ENCODE results near the gene C16orf96. TPM values are rescaled to one million over a fixed set of nuclear protein-coding genes. Genes with fewer than 3 reads are reported as not detected.
A peak's percentile ranks its signal among the peaks of the same experiment; 100 is the strongest.

The C16orf96 gene
- total and polyA plus RNA-seq, 2 of the 13 experiments (the other 11 are each of a cell fraction or from before 2014, with no cell fraction given): 0.03 TPM; not detected in 1

DNA sequence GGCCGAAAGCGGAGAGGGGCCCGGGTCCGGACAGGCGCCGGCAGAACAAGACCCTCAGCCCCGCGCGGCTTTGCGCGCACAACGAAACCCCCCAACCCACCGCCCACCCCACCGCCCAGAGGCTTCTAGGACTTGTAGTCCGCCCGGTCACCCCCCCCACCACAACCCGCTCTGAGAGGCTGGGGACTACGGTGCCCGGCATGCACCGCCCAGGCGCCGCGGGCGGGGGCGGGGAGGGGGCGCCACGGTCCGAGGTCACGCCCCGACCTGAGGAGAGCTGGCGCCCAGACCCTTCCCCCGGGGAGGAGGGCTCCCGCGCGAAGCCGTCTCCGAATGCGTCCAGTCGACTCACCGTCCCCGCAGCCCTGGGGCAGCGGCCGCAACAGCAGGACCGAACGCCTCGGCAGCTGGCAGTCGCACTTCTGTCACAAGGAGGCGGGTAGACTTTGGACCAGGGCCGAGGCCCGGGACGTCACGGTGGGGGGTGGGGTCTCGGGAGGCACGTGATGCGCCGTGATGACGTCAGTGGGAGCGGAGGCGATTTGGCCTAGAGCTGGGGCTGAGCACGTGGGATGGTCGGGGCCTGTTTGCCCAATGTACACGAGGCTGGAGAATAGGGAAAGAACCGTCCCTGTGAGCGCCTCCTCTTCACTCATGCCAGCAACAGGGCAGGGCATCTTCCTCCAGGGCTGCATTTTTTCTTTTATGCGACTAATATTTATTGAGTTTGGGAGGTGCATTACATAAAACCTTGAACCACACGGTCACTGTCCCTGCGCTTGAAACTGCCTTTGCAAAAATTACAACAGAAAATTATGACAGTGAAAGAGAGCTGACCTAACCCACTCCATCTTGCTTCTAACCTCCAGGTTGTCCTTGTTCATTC is 17.5 kb upstream of the C16orf96 start, which contains the start of gene CDIP1 (continued):
- TF ChIP-seq, protein P1, sequence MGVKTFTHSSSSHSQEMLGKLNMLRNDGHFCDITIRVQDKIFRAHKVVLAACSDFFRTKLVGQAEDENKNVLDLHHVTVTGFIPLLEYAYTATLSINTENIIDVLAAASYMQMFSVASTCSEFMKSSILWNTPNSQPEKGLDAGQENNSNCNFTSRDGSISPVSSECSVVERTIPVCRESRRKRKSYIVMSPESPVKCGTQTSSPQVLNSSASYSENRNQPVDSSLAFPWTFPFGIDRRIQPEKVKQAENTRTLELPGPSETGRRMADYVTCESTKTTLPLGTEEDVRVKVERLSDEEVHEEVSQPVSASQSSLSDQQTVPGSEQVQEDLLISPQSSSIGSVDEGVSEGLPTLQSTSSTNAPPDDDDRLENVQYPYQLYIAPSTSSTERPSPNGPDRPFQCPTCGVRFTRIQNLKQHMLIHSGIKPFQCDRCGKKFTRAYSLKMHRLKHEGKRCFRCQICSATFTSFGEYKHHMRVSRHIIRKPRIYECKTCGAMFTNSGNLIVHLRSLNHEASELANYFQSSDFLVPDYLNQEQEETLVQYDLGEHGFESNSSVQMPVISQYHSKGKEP (CRISPR knock-in tag; IDR thresholded peaks at IDR 0.05): peak; percentile 96
- TF ChIP-seq NFIB (CRISPR knock-in tag; IDR thresholded peaks at IDR 0.05; ENCODE audit: borderline replicate concordance) (0 out of 2 replicates have a peak, but pooled peaks have one; percentile 90), SNAI1 (CRISPR knock-in tag; IDR thresholded peaks at IDR 0.05; ENCODE audit: borderline replicate concordance) (peak; percentile 99), PCBP2 (optimal IDR thresholded peaks at IDR 0.05; ENCODE audit: low read depth, low read length, poor library complexity, severe bottlenecking) (no peak), PCBP1 (IDR thresholded peaks at IDR 0.05; ENCODE audit: borderline replicate concordance, low read depth, low read length) (no peak), RBAK (CRISPR knock-in tag; IDR thresholded peaks at IDR 0.05) (peak; percentile 83), ARNTL (CRISPR knock-in tag; IDR thresholded peaks at IDR 0.05) (peak; percentile 97), MLLT10 (CRISPR knock-in tag; IDR thresholded peaks at IDR 0.05) (no peak), GZF1 (CRISPR knock-in tag; IDR thresholded peaks at IDR 0.05) (peak; percentile 94), KAT2B (IDR thresholded peaks at IDR 0.05; ENCODE audit: borderline replicate concordance, low read depth, low read length) (no peak), ZFP1 (CRISPR knock-in tag; IDR thresholded peaks at IDR 0.05) (peak; percentile 92), MAFK (conservative IDR thresholded peaks at IDR 0.05 in 1 of 2, IDR thresholded peaks at IDR 0.05 in 1 of 2; ENCODE audit: low read length in 2 of 2) (no peak), ZSCAN25 (CRISPR knock-in tag; IDR thresholded peaks at IDR 0.05) (peak; percentile 92), GABPB1 (CRISPR knock-in tag; IDR thresholded peaks at IDR 0.05) (peak; percentile 83), AHR (CRISPR knock-in tag; IDR thresholded peaks at IDR 0.05) (peak; percentile 99), RELA (CRISPR knock-in tag; IDR thresholded peaks at IDR 0.05) (no peak; the same call in 1 of the 2 replicates), ZFP36L2 (CRISPR knock-in tag; IDR thresholded peaks at IDR 0.05) (peak; percentile 96), GATA4 (IDR thresholded peaks at IDR 0.05; ENCODE audit: borderline replicate concordance, low read depth) (peak; percentile 77; the same call in 1 of the 2 replicates), ZNF552 (CRISPR knock-in tag; IDR thresholded peaks at IDR 0.05; ENCODE audit: borderline replicate concordance) (peak; percentile 99), ZNF225 (CRISPR knock-in tag; IDR thresholded peaks at IDR 0.05) (peak; percentile 100), ZNF264 (CRISPR knock-in tag; IDR thresholded peaks at IDR 0.05) (peak; percentile 97), ZNF749 (CRISPR knock-in tag; IDR thresholded peaks at IDR 0.05; ENCODE audit: borderline replicate concordance) (peak; percentile 100), FOSL1 (CRISPR knock-in tag; IDR thresholded peaks at IDR 0.05; ENCODE audit: borderline replicate concordance) (no peak)
- TF ChIP-seq, protein P2, sequence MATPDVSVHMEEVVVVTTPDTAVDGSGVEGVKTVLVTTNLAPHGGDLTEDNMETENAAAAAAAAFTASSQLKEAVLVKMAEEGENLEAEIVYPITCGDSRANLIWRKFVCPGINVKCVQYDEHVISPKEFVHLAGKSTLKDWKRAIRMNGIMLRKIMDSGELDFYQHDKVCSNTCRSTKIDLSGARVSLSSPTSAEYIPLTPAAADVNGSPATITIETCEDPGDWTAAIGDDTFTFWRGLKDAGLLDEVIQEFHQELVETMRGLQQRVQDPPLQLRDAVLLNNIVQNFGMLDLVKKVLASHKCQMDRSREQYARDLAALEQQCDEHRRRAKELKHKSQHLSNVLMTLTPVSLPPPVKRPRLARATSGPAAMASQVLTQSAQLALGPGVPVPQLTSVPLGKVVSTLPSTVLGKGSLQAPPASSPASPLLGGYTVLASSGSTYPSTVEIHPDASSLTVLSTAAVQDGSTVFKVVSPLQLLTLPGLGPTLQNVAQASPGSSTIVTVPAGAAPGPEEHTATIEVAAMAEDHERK (CRISPR knock-in tag; IDR thresholded peaks at IDR 0.05; ENCODE audit: low read depth): peak; percentile 93
- TF ChIP-seq, protein P3, sequence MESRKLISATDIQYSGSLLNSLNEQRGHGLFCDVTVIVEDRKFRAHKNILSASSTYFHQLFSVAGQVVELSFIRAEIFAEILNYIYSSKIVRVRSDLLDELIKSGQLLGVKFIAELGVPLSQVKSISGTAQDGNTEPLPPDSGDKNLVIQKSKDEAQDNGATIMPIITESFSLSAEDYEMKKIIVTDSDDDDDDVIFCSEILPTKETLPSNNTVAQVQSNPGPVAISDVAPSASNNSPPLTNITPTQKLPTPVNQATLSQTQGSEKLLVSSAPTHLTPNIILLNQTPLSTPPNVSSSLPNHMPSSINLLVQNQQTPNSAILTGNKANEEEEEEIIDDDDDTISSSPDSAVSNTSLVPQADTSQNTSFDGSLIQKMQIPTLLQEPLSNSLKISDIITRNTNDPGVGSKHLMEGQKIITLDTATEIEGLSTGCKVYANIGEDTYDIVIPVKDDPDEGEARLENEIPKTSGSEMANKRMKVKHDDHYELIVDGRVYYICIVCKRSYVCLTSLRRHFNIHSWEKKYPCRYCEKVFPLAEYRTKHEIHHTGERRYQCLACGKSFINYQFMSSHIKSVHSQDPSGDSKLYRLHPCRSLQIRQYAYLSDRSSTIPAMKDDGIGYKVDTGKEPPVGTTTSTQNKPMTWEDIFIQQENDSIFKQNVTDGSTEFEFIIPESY (CRISPR knock-in tag; IDR thresholded peaks at IDR 0.05): peak; percentile 85

All from HepG2 (cell line).